GM21423 (cell line): ENCODE measurements around the gene COL5A2.

Source experiments
- ATAC-seq: cut with Tn5 transposase; IDR thresholded peaks from one replicate; pipeline ENCODE4 v1.9.1; 2021; ENCODE audit warnings: mild to moderate bottlenecking, moderate library complexity; ENCODE audit not compliant: unreplicated experiment

Gene COL5A2

DNA sequence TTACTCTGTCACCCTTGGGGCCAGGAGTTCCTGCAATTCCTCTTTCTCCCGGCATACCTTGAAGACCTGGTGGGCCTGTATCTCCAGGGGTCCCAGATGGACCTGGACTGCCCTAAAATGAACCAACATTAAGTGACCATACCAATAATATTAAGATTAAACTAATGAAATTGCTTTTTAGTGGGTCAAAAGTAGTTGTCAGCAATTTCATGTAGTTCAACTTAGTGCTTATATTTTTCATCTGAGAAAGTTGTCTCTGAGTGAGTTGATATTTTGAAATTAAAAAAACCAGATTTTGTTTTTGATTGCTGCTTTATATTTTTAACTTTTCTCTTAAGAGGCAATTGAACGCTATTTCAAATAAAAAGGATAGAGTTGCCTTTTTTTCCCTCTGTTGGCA, 122.2 kb downstream of the COL5A2 start:
- no peak for ATAC-seq

DNA sequence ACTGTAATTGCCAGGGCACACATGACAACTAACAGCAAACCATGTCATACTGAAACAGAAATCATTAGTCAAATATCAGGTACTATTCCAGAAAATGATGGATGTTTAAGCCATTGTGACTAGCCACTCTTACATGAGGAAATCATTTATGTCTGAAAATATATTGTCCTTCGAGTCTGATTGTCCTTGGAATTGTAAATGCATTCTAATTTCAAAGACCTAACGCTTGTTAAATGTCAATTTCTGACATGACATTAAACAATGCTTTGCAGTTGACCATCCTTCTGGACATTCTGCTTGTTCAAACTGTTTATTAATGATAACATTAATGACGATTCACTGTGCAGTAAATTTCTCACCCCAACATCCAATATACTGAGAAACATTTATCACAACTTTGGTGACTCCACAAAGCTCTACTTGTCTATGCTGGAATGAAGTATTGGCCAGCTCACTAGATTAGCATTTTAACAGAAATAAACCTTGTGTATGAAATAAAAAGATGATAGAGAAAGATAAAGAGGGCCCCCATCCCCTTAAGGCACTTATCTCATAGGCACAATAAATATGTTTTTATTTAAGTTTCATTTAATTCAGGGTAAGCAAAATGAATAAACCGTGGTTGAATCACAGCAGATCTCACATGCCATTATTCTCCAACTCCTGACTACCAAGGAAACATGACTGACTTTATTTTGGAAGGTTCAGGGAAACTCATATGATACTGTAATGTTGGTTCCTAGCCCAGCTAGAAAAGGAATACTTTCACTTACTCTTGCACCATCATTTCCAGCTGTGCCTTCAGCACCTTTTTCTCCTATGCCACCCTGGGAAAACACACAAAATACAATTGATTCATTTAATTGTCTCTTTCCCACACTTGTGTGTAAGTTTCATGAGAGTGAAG, 123.1 kb downstream of the COL5A2 start:
- no peak for ATAC-seq

DNA sequence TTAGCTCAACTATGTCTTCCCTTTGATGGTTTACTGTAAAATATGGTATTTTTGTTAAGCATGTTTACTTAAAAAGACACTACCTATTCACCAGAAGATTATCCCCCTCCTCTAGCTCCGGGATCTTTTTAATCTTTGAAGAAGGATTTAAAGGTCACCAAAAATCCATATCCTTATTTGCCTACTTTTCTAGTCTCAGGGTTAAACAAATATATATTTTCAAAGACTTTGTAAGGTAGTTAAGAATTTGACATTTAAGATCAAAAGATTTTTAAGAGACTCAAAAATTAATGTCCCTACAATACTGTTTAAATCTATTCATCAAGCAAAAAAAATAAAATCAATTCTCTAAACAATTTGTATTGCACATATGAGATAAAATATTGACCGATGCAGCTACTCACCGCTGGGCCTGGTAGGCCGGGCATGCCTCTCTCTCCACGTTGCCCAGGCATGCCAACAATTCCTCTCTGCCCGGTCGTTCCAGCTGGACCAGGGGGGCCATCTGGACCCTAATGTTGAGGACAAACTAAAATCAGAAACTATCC, 129.3 kb downstream of the COL5A2 start:
- no peak for ATAC-seq

DNA sequence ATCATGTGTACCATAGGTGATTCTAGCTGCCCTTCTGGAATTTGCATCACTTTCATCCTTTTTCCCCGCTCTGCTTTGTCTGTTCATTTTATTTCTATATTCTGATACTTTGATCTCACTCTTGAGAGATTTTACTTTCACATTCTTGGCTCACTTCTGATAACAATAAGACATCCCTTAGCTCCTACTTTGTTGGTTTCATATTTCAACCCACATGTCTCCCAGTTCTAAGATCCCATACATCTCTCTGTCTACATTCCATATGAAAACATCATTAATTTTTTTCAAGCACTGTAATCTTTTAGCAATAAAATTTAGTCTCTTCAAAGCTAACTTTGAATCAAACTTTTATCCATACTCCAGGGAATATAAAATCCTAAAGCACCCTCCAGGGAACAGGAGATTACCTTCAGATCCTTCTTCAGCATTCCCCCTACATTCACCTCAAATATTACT, 129.8 kb downstream of the COL5A2 start:
- ATAC-seq = no peak

DNA sequence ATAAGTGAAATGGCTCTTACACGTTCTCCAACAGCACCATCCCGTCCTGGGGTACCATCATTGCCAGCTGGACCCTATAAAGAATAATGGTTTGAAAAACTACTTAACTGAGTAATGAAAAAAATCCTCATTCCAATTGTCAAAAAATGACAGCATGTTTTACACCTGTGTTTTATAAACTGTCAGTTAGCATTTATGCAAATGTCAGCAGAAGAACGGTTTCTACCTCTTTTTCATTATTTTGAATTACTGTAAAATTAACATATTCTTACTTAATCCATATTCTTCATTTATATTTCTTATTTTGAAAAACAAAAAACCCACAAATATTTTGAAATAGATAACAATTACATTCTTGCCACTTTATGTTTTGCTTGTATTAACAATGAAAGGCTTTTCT, 131.4 kb downstream of the COL5A2 start:
- no peak for ATAC-seq

DNA sequence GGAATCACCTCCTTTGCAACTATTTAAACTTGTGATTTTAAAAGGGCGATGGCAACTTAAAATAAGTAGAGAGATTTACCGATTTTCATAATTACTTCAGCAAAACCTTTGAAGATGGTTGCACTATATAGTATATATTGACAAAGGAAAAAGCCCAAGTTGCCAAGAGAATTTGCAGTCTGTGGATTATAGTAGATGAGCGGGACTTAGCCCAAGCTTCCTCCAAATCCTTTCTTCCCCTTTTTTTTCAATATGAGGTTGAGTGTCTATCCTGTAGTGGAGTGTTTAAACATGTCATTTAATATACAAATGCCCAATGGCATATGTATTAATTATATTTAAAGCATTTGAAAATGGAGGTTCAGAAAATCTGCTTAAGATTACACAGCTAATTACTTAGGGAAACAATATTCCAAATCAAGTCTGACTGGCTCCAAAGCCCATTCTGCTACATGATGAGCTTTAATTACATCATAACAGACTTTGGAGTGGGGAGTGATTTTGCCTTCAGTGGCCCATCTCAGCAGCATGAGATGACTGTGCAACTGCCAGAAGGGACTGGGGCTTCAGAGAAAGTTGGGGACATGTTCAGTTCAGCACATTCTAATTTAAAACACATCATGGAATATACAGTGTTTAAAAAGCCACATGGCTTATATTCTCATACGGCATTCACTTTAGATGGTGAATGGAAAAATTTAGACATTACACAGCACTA, 132.2 kb downstream of the COL5A2 start:
- ATAC-seq = no peak

DNA sequence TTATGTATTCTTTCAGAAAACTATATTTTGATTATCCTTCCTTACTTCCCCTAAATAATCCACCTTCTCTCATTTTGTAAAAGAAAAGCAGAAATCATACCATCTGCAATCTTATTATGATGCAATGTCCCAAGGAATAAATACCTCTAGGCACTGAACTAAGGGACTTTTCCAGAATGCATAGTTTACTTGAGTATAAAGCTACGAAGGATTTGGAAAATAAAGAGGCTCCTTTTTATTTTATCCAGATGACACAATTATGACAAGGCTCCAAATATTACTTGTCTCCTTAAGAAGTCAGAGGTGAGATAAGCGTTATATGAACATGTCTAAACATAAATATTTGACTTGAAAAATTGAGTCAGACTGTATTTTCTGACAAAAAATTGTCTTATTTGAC, 133.2 kb downstream of the COL5A2 start:
- ATAC-seq = no peak

DNA sequence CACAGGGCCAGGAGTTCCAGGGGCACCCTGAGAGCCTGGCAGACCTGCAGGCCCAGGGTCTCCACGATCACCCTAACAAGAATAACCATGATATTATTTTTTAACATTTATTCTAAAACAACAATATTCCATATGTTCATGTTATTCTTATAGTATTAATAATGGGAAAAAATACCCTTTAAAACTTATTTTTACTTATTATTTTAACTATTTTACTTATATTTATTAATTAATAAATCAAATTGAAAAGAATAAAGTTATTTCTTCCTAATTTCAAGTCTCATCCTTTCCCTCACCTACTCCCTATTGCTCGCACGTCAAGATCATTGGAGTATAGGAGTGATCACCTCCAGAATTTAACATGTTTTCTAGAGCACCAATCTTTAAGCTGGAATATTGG, 133.7 kb downstream of the COL5A2 start:
- no peak for ATAC-seq

DNA sequence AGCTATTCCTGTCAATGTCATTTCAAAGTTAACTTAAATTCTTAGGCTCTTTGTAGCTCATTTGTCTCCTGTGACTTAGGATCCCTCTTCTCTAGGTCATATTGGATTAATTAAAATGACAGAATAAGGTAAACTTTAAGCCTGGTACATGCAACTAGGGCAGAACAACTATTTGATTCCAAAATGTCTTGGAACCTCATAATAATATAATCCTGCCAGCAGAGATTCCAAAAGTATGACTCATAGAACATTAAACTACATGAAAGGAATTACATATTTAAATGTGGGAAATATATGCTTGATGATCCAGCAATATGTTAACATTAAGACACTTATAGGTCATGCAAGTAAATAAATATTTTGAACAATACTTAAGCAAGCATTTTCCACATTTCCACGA, 142.0 kb downstream of the COL5A2 start:
- ATAC-seq = no peak

DNA sequence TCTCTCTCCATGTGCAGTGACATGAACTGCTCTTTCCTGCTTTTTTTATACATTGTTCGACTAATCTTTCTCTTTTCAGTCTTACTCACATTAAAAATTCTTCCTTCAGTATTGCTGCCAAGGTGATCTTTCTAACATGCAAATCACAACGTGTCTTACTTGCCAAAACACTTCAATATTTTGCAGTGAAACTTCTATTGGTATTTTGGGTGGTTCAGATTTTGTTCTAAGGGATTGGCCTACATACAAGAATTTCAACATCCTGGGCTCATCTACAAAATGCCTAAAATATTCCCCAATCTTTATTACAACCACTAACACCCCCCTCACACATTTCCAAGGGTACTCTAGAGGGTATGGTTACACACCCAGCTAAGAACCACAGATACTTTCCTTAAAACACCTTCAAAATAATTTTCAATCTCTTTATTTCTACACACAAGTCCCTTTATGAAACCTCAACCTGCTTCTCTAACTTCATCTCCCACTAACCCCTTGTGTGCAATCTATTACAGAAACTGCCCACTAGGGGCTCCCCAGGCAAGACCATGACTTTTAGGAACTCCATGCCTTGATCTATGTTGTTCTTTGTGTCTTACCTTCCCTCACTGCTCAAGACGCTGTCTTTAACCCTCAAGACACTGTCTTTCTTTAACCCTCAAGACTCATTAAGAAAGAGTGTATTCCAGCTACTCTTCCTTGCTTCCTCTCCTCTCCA, 154.5 kb downstream of the COL5A2 start:
- peak; percentile 62 for ATAC-seq

DNA sequence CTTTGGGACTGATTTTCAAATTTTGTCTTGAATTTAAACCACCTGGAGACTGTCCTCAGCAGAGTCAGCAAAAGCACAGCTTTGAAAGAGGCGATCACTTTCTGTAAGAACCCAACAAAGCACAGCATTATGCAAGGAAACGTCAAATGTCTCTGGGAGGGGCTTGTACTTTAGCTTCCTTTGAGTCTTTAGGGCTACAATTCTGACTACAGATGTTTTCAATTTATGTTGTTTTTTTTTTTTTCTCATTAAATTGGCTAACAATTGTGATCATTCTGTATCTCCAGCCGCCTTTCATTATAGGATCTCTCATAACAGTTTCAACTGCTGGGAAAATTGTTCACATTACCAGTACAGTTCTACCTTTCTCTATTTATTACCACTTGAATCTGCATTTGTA, 157.1 kb downstream of the COL5A2 start:
- no peak for ATAC-seq

DNA sequence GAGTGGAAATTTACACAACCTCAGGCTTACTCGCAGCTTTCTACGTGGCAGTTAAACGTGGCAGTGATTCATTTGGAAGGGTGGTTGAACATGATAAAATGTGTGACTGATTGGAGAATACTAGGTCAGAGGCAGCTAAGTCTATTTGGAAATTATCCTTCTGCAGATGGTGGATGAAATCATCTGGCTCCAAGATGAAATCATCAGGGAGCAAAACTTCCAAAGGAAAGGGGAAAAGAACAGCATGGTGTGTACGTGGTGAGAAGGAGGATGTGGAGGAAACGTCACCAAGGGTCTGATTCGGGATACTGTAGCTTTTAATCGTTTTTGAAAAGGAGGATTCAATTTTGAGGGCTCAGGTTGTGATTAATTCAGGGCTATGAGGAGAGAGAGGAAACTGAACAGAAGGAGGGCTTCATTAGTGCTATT, 157.5 kb downstream of the COL5A2 start:
- no peak for ATAC-seq

DNA sequence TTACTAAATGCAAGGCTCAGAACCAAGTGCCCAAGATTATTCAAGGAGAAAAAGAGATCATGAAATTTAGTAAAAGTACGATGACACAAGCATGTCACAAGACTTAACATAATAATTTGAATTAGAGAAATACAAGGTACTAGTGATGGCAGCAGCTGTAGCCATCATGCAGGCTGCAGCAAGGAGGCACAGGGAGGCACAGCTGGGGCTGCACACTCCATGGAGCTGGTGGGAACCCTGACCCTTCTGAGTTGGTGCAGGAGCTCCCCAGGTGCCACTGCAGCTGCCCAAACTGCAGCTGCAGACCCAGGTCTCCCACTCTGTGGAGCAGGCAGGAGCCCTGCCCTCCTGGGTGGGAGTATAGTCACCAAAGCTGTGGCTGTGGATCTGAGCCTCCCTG, 159.4 kb downstream of the COL5A2 start:
- no peak for ATAC-seq

DNA sequence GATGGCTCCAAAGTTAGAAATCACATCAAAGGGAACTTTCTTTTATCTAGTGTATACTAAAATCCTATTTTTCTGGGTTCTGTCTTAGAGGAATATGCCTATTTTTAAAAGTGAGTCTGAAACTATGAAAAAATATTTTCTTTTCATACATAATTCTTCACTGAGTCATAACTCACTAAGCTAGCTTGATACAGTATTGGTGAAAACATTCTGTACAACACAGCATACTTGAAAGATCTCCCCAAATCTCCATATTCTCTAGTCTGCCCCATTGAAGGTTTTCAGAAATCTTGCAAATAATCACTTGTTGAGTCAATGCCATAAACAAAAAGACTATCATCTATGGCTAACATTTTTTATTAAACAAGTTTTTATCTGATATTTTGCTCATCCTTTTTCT, 160.9 kb downstream of the COL5A2 start:
- no peak for ATAC-seq

DNA sequence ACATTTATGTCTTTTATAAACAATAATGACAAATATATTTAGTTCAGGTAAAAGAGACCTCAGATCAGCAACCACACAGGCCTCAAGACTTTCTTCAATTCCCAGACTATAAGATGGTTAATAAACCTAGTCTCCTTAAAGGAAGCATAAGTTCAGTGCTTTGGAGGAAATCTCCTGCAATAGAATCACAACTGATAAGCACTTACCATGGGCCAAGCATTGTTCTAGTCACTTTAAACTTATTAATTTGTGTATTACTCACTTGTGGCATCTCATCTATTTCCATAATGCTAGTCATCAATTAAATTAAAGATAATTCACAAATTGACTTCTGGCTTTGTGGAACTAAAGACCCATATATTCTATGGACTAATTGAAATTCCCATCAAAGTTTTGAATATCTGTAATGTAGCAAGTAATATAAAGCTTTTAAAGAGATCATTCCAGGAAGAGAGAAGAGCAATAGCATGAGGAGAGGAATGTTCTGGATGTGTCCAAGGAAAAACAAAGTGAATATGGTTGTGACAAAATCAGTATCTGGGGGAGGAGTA, 163.2 kb downstream of the COL5A2 start:
- ATAC-seq = no peak

DNA sequence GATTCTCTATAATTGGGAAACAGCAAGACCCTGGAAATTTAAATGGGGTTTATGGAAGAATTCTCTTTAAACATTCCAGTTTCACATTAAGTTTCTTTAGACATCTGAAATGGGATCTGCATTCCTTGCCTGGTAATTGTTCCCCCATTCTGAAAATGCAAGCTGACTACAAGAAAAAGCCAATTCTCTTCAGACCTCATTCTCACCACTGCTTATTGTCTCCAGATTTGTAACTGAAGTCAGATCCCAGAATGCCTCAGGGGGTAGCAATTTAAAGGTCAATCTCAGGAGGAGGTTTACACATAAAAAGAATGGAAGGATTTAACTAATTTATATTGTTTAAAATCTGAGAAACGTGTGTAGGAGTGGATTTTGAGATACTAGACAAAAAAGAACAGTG, 164.2 kb downstream of the COL5A2 start:
- no peak for ATAC-seq

DNA sequence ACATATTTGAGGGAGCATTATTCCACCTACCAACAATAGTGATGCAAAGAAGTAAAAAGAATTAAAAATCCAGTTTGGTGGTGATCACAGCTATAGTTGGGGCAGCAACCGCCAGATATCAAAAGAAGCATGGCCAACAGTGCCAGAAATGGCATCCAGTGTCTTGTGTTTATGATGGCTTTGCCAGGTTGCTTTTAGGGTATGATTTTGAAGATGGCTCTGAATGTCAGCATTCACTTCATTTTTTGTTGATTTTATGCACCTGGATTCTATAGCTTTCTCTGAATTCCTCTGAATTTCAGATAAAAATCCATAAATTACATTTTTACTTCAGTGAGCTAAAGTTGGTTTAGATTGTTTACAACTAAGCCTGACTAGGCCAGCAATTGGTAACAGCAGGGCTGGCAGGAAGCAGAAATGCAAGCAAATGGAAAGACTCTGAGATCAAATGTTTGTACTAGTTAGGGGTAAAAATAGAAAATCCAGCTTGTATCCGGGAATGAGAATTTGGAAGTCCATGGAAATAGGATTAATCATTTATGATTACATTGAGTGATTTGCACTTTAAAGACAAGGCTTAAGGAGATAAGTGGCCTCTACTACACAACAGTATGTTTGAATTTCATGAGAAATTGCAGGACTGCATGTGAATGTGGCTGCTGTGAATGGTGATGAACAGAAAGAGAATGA, 165.0 kb downstream of the COL5A2 start:
- no peak for ATAC-seq

DNA sequence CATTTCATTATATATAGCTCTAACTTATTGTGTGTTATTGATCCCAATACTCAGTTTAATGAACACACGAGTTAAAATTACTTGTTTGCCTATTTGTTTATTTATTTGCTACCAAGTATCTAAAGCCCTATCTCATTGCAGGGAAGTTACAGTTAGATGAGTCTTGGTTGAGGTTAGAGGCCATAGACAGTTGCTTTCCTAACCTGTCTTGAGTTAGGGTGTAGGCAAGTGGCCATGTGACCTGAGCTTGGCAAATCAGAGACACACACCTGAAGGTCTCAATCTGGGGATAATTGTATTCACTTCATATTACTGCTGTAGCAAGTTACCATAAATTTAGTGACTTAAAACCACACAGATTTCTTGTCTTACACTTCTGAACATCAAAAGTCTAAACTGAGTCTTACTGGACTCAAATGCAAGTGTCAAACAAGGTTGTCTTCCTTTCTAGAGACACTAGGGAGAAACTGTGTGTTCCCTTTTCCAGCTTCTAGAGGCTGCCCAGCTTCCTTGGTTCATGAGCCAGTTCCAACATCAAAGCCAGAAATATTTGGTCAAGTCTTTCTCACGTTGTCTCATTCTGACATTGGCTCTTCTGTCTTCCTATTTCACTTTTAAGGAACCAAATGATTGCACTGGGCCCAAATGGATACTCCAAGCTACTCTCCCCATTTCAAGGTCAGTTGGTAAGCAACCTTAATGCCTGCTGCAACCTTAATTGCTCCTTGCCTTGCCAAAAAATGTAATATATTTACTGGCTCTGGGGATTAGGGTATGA, 165.7 kb downstream of the COL5A2 start:
- ATAC-seq = no peak

DNA sequence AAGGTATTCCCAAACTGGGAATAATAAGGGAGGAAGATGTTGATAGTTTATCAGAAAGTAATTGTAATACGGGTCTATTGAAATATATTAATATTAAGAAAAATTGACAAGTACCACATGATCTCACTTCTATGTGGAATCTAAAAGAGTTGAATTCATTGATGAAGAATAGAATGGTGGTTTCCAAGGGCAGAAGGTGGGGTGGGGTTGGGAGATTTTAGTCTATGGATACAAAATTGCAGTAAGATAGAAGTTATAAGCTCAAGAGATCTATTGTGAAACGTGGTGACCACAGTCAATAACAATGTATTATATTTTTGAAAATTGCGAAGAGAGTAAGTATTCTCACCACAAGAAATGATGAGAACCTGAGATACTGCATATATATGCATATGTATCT, 166.5 kb downstream of the COL5A2 start:
- ATAC-seq = no peak

DNA sequence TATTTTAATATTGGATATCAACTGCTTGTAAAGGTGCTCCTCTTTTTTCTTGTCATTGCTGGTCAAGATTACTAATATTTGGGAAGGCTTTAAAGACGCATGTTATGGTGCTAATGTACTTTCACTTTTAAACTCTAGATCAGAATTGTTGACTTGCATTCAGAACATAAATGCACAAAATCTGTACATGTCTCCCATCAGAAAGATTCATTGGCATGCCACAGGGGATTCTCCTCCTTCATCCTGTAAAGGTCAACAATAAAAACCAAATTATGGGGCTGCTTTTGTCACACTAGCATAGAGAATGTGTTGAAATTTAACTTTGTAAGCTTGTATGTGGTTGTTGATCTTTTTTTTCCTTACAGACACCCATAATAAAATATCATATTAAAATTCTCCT, 167.2 kb downstream of the COL5A2 start:
- ATAC-seq = no peak
